GM18858 (cell line): ENCODE measurements around the gene PSMC4.

Experiments used
- ATAC-seq: cut with Tn5 transposase; IDR thresholded peaks from one replicate; pipeline ENCODE4 v1.9.1; 2021; ENCODE audit not compliant: unreplicated experiment

The PSMC4 gene

DNA sequence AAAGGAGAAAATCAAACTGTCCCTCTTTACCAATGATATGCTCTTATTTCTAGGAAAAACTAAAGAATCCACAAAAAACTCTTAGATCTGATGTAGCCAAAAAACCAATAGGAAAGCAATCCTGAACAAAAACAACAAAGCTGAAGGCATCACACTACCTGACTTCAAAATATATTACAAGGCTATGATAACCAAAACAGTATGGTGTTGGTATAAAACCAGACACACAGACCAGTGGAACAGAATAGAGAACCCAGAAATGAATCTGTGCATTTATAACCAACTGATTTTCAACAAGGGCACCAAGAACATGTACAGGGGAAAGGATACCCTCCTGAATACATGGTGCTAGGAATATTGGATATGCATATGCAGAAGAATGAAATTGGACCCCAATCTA, 16.2 kb downstream of the PSMC4 start:
- ATAC-seq, result no peak

- no peak for ATAC-seq
Measured at GRCh38 chr19:39987596-39987995, 16.6 kb downstream of the PSMC4 start.

DNA sequence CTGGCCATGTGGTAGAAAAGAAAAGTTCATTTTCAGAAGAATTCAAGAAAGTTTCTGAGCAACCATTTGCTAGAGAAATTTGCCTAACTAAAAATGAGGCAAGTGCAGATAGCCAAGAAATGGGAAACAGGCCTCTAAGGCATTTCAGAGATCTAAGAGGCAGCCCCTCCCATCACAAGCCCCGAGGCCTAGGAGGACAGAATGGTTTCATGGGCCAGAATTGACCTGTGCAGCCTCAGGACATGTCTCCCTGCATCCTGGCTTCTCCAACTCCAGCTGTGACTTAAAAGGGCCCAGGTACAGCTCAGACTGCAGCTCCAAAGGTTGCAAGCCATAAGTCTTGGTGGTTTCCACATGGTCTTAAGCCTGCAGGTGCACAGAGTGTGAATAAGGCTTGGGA, 22.6 kb downstream of the PSMC4 start:
- ATAC-seq, result no peak

DNA sequence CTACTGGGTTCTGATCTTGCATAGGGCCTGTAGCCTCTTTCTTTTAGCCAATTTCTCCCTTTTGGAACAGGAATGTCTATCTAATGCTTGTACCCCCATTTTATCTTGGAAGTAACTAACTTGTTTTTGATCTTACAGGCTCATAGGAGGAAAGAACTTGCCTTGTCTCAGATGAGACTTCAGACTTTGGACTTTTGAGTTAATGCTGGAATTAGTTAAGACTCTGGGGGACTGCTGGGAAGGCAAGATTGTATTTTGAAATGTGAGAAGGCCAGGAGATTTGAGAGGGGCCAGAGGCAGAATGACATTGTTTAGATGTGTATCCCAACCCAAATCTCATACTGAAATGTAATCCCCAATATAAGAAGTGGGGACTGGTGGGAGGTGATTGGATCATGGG, 23.4 kb downstream of the PSMC4 start:
- no peak for ATAC-seq

DNA sequence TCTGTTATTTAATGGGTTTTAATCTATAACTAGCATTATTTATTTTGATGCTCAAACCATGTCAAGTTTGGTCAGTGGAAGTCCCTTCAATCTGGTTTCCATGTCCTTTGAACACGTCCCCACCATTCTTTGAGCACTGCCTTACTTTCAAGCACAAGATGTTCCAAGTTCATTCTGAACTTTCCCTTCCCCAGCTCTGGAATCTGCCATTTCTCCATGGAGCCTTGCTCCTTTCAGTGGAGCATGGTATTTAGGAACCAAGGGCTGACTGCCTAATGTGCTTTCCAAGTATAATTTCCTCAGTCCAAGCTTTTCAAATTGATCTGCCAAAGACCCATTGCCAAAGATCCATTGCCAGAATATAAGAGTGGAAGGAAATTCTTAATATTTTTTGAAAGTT, 24.8 kb downstream of the PSMC4 start:
- no peak for ATAC-seq

GRCh38 chr19:39996218-39996810, 25.3 kb downstream of the PSMC4 start:
- no peak for ATAC-seq

DNA sequence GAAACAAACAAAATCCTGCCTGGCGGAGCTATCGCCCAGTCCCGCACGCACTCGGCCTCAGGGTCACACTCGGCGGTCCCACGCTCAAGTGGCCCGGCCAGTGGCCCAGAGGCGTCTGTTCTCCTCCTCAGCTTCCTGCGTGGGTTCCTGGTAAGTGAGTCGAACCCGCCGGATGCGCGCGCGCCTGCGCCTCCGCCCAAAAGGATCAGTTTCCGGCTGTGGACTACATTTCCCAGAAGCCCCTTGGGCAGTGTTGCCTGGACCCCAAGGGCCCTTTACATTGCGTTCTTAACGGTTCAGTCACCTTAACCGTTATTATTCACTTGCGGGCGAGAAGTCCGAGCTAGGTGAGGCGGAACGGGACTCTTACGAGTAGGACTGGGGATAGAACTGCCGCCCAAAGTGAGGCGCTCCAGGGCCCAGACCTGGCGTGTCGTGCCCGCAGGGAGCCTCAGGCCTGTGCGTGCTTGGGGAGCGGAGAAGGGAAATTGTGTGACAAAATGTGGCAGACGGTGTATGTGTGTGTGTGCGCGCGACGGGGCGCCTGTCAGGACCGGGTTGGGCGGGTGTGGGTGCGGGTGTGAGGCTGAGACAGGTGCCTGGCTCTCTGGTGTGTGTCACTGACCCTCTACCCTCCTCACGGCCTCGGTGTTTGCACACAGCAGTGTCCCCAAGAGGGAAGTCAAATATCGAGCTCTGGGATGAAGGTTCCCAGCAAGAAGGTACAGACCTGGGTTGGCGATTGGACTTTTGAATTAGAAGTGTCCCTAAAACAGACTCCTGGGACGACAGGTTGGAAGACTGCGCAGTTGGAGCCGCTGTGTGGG, 26.1 kb downstream of the PSMC4 start, which contains the start of gene ZNF546:
Gene ZNF546 (plus strand): TSS at position 250 of the 827 bp plus-strand sequence. CDS start 1,267 bp downstream, outside the sequence.
- ATAC-seq, result peak; percentile 68

- no peak for ATAC-seq
Measured at GRCh38 chr19:39997638-39998216, 26.8 kb downstream of the PSMC4 start.

- ATAC-seq, result no peak
Measured at GRCh38 chr19:39998501-39998900, 27.5 kb downstream of the PSMC4 start.

GRCh38 chr19:40005691-40006272, 34.8 kb downstream of the PSMC4 start:
- no peak for ATAC-seq

- no peak for ATAC-seq
Measured at GRCh38 chr19:40006273-40006691, 35.3 kb downstream of the PSMC4 start.

- ATAC-seq, result no peak
Measured at GRCh38 chr19:40009674-40010073, 38.7 kb downstream of the PSMC4 start.

DNA sequence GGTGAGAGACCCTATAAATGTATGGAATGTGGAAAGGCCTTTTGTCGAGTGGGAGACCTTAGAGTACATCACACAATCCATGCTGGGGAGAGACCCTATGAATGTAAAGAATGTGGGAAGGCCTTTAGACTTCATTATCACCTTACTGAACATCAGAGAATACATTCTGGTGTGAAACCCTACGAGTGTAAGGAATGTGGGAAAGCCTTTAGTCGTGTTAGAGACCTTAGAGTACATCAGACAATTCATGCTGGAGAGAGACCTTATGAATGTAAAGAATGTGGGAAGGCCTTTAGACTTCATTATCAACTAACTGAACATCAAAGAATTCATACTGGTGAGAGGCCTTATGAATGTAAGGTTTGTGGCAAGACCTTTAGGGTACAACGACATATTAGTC, 43.0 kb downstream of the PSMC4 start:
- ATAC-seq, result no peak

DNA sequence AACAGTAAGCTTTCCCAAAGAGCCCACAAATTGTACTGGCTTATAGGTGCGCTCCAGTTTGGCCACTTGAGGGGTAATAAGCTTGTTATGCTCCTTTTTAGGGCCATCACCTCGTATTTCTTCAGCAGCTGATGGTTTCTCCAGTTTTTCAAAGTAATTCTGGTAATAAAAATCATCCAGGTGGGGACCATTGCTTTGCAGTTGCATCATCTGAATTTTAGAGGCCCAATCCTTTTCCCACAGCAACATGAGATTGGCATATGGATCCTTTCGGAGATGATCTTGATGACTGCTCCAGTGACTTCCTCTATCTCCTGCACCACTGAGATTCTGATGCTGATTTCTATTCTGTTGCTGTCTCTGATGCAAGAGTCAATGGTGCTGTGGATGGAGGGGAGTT, 53.0 kb downstream of the PSMC4 start:
- ATAC-seq, result no peak

DNA sequence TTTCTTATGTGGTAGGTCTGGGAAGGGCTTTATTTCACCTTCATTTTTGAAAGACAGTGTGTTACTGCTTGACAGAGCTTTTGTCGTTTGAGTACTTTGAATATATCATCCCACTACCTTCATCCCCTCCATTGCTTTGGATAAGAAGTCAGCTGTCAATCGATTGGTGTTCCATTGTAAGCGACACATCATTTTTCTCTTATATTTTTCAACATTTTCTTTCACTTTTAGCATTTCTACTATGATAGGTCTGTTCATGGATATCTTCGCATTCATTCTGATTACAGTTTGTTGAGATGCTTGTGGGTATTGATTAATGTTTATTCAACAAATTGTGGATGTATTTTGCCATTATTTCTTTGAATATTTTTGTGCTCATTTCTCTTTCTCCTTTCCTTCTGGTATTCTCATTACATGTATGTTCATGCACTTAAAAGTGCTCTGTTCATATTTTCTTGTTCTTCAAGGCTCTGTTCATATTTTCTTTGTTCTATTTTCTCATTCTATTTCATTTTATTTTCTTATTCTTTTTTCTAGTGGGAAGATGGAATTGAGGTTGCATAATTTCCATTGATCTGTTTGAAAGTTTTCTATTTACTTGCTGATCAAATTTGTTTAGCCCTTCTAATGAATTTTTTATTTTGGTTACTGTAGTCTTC, 55.1 kb downstream of the PSMC4 start:
- no peak for ATAC-seq

DNA sequence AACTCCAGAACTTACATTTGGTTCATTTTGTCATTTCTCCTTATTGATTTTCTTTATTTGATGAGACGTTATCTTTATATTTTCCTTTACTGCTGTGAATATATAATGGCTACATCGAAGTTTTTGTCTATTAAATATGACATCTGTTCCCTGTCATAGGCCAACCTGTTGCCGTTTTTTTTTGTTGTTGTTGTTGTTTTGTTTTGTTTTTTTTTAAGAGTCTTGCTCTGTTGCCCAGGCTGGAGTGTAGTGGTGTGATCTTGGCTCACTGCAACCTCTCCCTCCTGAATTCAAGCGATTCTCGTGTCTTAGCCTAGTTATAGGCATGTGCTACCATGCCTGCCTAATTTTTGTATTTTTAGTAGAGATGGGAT, 55.6 kb downstream of the PSMC4 start:
- no peak for ATAC-seq
